GM08714 (cell line): ENCODE results near the gene TKFC.
"Not testable (repeated sequence)": the region's sequence is repeated elsewhere in the genome, so short reads cannot be mapped to it uniquely, and the experiment has no call there.

ENCODE experiments used
- H3K4me3 ChIP-seq: fragments of 200-500 bp; sonication (Bioruptor generic); 2 replicates; pipeline ENCODE4 v1.5.1; 2014; ENCODE audit warnings: mild to moderate bottlenecking, low read length, inconsistent platforms
- ZNF274 ChIP-seq: IDR thresholded peaks from 2 replicates; pipeline ENCODE4 v1.6.1; 2012; ENCODE audit warnings: mild to moderate bottlenecking, low read depth, low read length

The TKFC gene

GRCh38 chr11:61362542-61362875 is 29.5 kb downstream of the TKFC start:
- TF ChIP-seq ZNF274 = no peak

GRCh38 chr11:61364012-61364675 is 31.1 kb downstream of the TKFC start:
- H3K4me3 ChIP-seq = no peak overlapping the region
- TF ChIP-seq ZNF274 = no peak

More at GRCh38 chr11:61362542-61362875, 29.5 kb downstream of the TKFC start:
- H3K4me3 ChIP-seq = peak overlapping the region; percentile 93

GRCh38 chr11:61367406-61367805 is 34.4 kb downstream of the TKFC start:
- no peak overlapping the region for H3K4me3 ChIP-seq
- no peak for TF ChIP-seq ZNF274

- no peak overlapping the region for H3K4me3 ChIP-seq
- no peak for TF ChIP-seq ZNF274
These were observed 35.6 kb downstream of the TKFC start for GRCh38 chr11:61368646-61369045.

GRCh38 chr11:61369372-61370348 is 36.6 kb downstream of the TKFC start:
- H3K4me3 ChIP-seq = no peak overlapping the region
- TF ChIP-seq ZNF274 = no peak

GRCh38 chr11:61370349-61371005 is 37.4 kb downstream of the TKFC start:
- no peak overlapping the region for H3K4me3 ChIP-seq
- TF ChIP-seq ZNF274 = no peak

- TF ChIP-seq ZNF274 = no peak
- no peak overlapping the region for H3K4me3 ChIP-seq
These were observed 39.8 kb downstream of the TKFC start for GRCh38 chr11:61372659-61373420.

GRCh38 chr11:61375761-61376108 is 42.7 kb downstream of the TKFC start:
- TF ChIP-seq ZNF274 = no peak

GRCh38 chr11:61377461-61378160 is 44.6 kb downstream of the TKFC start:
- no peak for TF ChIP-seq ZNF274
- H3K4me3 ChIP-seq = no peak overlapping the region

More at GRCh38 chr11:61375761-61376108, 42.7 kb downstream of the TKFC start:
- no peak overlapping the region for H3K4me3 ChIP-seq

GRCh38 chr11:61378713-61379313 is 45.8 kb downstream of the TKFC start:
- TF ChIP-seq ZNF274 = no peak
- H3K4me3 ChIP-seq = no peak overlapping the region

- no peak for TF ChIP-seq ZNF274
These were observed 47.9 kb downstream of the TKFC start for GRCh38 chr11:61380884-61381283.

GRCh38 chr11:61383859-61384258 is 50.8 kb downstream of the TKFC start:
- H3K4me3 ChIP-seq = not testable (repeated sequence)

More at GRCh38 chr11:61380884-61381283, 47.9 kb downstream of the TKFC start:
- no peak overlapping the region for H3K4me3 ChIP-seq
